Choroid plexus epithelial cell (primary cell): ENCODE results near the gene YDJC.
"Not testable (repeated sequence)": the region's sequence is repeated elsewhere in the genome, so short reads cannot be mapped to it uniquely, and the experiment has no call there.

Source experiments
- DNase-seq: peaks from one replicate; pipeline ENCODE4 v3.0.0-alpha.2; 2010; ENCODE audit warnings: low read depth
- H3K4me3 ChIP-seq: 2 replicates; pipeline ENCODE4 v1.5.1; 2011; ENCODE audit warnings: low read depth, mild to moderate bottlenecking, control low read depth, low read length, moderate library complexity
- TF ChIP-seq, protein P1 (sequence below): conservative IDR thresholded peaks from 2 replicates; pipeline ENCODE4 v1.5.1; 2011; ENCODE audit warnings: low read depth, mild to moderate bottlenecking, control low read depth, inconsistent platforms, low read length, moderate library complexity

The YDJC gene

DNA sequence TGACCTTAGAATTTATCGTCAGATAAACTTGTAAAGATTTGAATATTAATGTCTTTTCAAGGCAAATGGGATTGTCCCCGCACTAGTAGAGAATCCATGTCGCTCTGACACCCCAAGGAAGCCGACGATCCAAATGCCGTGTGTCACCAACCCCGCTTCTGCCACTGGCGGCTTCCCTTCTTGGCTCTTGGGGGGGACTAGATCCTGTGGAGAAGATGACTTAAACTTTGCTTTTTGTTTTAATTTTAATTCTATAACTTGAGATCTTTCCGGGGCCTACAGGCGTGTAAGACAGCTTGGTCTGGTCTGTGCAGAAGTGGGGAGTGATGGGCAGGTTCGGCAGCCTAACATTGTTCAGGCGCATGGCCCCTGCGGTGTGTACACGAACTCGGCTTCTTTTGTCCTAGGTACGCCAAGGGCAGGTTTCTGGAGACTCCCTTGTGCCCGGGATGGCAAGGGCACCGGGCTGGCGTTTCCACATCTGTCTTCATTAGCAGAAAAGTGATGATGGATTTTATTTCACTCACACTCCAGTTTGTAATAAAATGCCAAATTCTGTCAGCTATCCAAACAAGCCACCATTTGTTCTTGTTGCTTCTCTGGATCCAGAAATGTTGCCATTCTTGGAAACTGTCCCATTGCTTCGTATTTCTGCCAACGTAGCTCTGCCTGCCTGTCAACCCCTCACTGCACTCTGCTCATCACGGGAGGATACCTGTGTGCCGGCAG lies 6.7 kb downstream of the YDJC start:
- no peak for DNase-seq
- H3K4me3 ChIP-seq = no peak overlapping the region
- TF ChIP-seq, protein P1, sequence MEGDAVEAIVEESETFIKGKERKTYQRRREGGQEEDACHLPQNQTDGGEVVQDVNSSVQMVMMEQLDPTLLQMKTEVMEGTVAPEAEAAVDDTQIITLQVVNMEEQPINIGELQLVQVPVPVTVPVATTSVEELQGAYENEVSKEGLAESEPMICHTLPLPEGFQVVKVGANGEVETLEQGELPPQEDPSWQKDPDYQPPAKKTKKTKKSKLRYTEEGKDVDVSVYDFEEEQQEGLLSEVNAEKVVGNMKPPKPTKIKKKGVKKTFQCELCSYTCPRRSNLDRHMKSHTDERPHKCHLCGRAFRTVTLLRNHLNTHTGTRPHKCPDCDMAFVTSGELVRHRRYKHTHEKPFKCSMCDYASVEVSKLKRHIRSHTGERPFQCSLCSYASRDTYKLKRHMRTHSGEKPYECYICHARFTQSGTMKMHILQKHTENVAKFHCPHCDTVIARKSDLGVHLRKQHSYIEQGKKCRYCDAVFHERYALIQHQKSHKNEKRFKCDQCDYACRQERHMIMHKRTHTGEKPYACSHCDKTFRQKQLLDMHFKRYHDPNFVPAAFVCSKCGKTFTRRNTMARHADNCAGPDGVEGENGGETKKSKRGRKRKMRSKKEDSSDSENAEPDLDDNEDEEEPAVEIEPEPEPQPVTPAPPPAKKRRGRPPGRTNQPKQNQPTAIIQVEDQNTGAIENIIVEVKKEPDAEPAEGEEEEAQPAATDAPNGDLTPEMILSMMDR = no peak

GRCh38 chr22:21622011-21622918 lies 7.6 kb downstream of the YDJC start:
- TF ChIP-seq, protein P1 = no peak
- no peak for DNase-seq
- no peak overlapping the region for H3K4me3 ChIP-seq

DNA sequence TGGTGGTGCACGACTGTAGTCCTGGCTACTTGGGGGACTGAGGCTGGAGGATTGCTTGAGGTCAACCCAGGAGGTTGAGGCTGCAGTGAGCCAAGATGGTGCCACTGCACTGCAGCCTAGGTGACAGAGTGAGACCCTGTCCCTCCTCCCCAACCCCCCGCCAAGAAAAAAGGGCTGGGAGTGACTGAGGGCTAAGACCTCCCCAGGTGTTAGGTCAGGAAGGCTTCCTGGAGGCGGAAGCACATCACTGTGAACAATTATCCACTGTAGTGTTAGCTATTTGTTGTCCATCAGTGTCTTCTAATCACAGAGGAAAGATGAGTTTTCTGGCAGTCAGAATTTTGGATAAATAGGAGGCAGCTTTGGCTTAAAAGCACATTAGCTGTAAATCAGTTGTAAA lies 8.8 kb downstream of the YDJC start:
- TF ChIP-seq, protein P1 = no peak
- H3K4me3 ChIP-seq = no peak overlapping the region
- DNase-seq = no peak

DNA sequence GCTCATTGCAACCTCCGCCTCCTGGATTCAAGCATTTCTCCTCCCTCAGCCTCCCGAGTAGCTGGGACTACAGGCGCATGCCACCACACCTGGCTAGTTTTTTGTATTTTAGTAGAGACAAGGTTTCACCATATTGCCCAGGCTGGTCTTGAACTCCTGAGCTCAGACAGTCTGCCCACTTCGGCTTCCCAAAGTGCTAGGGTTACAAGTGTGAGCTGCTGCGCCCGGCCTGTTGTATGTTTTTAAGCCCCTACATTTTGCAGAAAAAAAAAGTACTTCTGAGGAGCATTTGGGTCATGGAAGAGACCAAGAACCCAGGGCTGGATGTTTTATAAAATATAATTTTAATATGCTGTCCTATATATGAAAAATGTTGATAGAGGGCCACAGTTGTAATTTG lies 12.5 kb downstream of the YDJC start:
- H3K4me3 ChIP-seq, DNase-seq: not testable (repeated sequence)

DNA sequence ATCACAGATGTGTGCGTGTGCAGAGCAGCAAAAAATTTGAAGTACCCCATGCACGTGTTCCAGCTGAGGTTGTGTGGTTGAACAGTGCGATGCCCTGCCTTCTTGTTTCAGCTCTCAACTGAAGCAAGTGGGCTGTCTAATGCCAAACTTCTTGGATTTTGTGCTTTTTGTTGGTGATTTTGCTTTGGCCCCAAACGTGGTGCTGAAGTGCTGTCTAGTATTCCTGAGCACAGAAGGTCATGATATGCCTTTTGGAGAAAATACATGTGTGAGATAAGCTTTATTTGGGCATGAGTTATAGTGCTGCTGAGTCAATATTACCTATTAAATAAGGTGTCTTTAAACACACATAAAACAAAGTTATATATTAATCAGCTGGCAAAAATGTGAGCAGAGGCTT lies 14.1 kb downstream of the YDJC start:
- no peak for DNase-seq
- no peak overlapping the region for H3K4me3 ChIP-seq
- TF ChIP-seq, protein P1 = no peak

DNA sequence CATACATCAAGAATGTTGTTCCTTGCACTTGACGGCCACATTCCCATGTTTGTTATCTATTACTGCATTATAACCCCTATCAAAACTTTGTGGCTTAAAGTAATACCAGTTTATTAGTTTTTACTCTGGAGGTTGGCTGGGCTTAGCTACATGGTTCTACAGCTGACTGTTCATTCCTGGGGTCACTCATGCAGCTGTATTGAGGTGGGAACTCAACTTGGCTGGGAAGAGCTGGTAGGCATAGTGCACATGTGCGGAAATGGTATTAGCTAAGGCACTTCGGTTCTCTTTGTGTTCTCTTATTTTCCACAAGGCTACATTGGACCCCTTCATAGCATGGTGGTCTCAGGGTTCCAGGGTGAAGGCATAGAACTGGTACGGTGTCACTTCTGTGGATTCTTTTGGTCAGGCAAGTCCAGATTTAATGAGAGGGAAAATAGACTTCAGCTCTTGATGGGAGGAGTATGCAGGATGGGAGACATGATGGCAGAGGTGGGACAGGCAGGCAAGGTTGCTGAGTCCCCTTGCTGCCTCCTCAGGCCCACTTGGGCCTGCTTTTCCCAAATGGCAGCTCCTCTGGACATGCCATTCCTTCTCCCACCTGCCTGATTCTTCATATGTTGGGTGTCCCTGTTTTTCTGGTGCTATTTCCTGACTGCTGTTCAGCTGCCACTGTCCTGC lies 16.1 kb downstream of the YDJC start:
- TF ChIP-seq, protein P1 = no peak
- DNase-seq = no peak

GRCh38 chr22:21612858-21613257 lies 17.0 kb downstream of the YDJC start:
- no peak overlapping the region for H3K4me3 ChIP-seq
- DNase-seq = no peak
- TF ChIP-seq, protein P1 = no peak

More for the DNA sequence above, 16.1 kb downstream of the YDJC start:
- no peak overlapping the region for H3K4me3 ChIP-seq
